Nephron progenitor cell (in vitro differentiated cells): ENCODE results near the gene FBXL17.

Experiments
- DNase-seq: peaks from one replicate; pipeline ENCODE4 v3.0.0; 2021
- H3K27ac Mint-ChIP-seq: 2 replicates; pipeline ENCODE4 v1.8.0; 2021; ENCODE audit warnings: mild to moderate bottlenecking, moderate library complexity, mixed read lengths
- H3K27me3 Mint-ChIP-seq: 2 replicates; pipeline ENCODE4 v1.8.0; 2021; ENCODE audit warnings: mild to moderate bottlenecking, low read depth, mixed read lengths; ENCODE audit not compliant: poor library complexity
- H3K36me3 Mint-ChIP-seq: 2 replicates; pipeline ENCODE4 v1.8.0; 2021; ENCODE audit warnings: low read depth, mixed read lengths
- H3K4me1 Mint-ChIP-seq: 2 replicates; pipeline ENCODE4 v1.8.0; 2021; ENCODE audit warnings: mixed read lengths
- H3K4me3 Mint-ChIP-seq: 2 replicates; pipeline ENCODE4 v1.8.0; 2021; ENCODE audit warnings: mild to moderate bottlenecking, moderate library complexity, mixed read lengths
- H3K9me3 Mint-ChIP-seq: 2 replicates; pipeline ENCODE4 v1.8.0; 2021; ENCODE audit warnings: mild to moderate bottlenecking, moderate library complexity, mixed read lengths
- TF ChIP-seq, protein P1 (sequence below): fragments of 200-600 bp; sonication (generic); IDR thresholded peaks from 2 replicates; pipeline ENCODE4 v1.5.0; 2021; ENCODE audit warnings: antibody characterized with exemption

FBXL17 gene

GRCh38 chr5:108263338-108263737 is 118.6 kb downstream of the FBXL17 start:
- TF ChIP-seq, protein P1, sequence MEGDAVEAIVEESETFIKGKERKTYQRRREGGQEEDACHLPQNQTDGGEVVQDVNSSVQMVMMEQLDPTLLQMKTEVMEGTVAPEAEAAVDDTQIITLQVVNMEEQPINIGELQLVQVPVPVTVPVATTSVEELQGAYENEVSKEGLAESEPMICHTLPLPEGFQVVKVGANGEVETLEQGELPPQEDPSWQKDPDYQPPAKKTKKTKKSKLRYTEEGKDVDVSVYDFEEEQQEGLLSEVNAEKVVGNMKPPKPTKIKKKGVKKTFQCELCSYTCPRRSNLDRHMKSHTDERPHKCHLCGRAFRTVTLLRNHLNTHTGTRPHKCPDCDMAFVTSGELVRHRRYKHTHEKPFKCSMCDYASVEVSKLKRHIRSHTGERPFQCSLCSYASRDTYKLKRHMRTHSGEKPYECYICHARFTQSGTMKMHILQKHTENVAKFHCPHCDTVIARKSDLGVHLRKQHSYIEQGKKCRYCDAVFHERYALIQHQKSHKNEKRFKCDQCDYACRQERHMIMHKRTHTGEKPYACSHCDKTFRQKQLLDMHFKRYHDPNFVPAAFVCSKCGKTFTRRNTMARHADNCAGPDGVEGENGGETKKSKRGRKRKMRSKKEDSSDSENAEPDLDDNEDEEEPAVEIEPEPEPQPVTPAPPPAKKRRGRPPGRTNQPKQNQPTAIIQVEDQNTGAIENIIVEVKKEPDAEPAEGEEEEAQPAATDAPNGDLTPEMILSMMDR = no peak
- no peaks in the 10 kb centered on the region for H3K27me3 Mint-ChIP-seq
- H3K4me3 Mint-ChIP-seq = no peak overlapping the region
- no peaks in the 10 kb centered on the region for H3K9me3 Mint-ChIP-seq
- H3K4me1 Mint-ChIP-seq = peaks cover 20% of the 10 kb centered on the region
- no peak for DNase-seq
- no peaks in the 10 kb centered on the region for H3K36me3 Mint-ChIP-seq
- no peak overlapping the region for H3K27ac Mint-ChIP-seq

DNA sequence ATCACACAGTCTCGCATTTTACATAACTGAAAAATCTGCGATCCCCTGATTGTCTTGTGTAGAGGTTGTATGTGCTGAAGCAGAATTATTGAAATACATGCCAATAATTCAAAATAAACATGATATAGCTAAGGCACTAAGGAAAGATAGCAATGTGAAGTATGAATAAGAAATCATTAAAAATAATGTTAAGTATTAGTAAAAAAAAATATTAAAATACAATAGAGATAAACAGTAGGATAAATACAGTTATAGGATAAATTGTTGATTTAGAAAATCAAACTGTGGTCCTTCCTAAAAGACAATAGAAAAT is 121.1 kb downstream of the FBXL17 start:
- Mint-ChIP-seq H3K4me1 (peaks cover 20% of the 10 kb centered on the region), H3K27ac (no peak overlapping the region), H3K9me3 (no peaks in the 10 kb centered on the region), H3K4me3 (no peak overlapping the region), H3K27me3 (no peaks in the 10 kb centered on the region), H3K36me3 (no peaks in the 10 kb centered on the region)
- TF ChIP-seq, protein P1 = no peak
- DNase-seq = no peak

- H3K27ac Mint-ChIP-seq = peak overlapping the region; percentile 71
- DNase-seq = peak; percentile 73
- no peak overlapping the region for H3K4me3 Mint-ChIP-seq
- H3K9me3 Mint-ChIP-seq = no peaks in the 10 kb centered on the region
- peaks cover 20% of the 10 kb centered on the region for H3K4me1 Mint-ChIP-seq
- TF ChIP-seq, protein P1 = peak; percentile 93
- no peaks in the 10 kb centered on the region for H3K27me3 Mint-ChIP-seq
- no peaks in the 10 kb centered on the region for H3K36me3 Mint-ChIP-seq
These were observed 121.6 kb downstream of the FBXL17 start for GRCh38 chr5:108260117-108260857.

DNA sequence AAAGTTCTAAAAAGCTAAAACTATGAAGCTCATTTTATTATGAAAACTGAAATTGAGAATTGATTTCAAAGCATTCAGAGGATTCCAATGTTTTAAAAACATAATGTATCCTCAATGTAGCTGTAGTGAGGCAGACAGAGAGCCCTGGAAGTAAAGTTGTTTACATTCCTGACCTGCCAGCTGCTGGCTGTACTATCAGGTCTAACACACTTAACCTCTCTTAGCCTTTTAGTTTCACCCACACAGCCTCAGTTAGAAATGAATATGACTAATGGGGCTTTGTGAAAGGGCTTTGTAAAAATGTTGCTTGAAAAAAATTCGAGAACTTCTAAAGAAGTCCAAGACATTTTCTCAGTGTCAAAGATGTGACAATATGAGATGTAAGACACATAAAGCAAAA is 122.6 kb downstream of the FBXL17 start:
- H3K4me3 Mint-ChIP-seq = no peak overlapping the region
- H3K27me3 Mint-ChIP-seq = no peaks in the 10 kb centered on the region
- no peak overlapping the region for H3K27ac Mint-ChIP-seq
- H3K9me3 Mint-ChIP-seq = no peaks in the 10 kb centered on the region
- H3K36me3 Mint-ChIP-seq = no peaks in the 10 kb centered on the region
- TF ChIP-seq, protein P1 = no peak
- DNase-seq = no peak
- peaks cover 20% of the 10 kb centered on the region for H3K4me1 Mint-ChIP-seq

- TF ChIP-seq, protein P1 = no peak
- no peak overlapping the region for H3K4me3 Mint-ChIP-seq
- no peaks in the 10 kb centered on the region for H3K27me3 Mint-ChIP-seq
- no peaks in the 10 kb centered on the region for H3K36me3 Mint-ChIP-seq
- no peak for DNase-seq
- peaks cover 20% of the 10 kb centered on the region for H3K4me1 Mint-ChIP-seq
- no peaks in the 10 kb centered on the region for H3K9me3 Mint-ChIP-seq
- H3K27ac Mint-ChIP-seq = no peak overlapping the region
These were observed 123.9 kb downstream of the FBXL17 start for GRCh38 chr5:108257996-108258395.

GRCh38 chr5:108255468-108255867 is 126.4 kb downstream of the FBXL17 start:
- no peak overlapping the region for H3K4me3 Mint-ChIP-seq
- no peak overlapping the region for H3K27ac Mint-ChIP-seq
- H3K36me3 Mint-ChIP-seq = no peaks in the 10 kb centered on the region
- H3K4me1 Mint-ChIP-seq = peaks cover 18% of the 10 kb centered on the region
- H3K9me3 Mint-ChIP-seq = no peaks in the 10 kb centered on the region
- no peaks in the 10 kb centered on the region for H3K27me3 Mint-ChIP-seq
- TF ChIP-seq, protein P1 = no peak
- DNase-seq = no peak
